Small intestine (tissue), 7 donors: ENCODE results near the gene C4A. TPM values are rescaled to one million over a fixed set of nuclear protein-coding genes. Genes with fewer than 3 reads are reported as not detected.
"Not testable (repeated sequence)": the region's sequence is repeated elsewhere in the genome, so short reads cannot be mapped to it uniquely, and the experiment has no call there.

Source experiments
- DNase-seq, 2 donors: peaks; one replicate each; pipeline versions ENCODE4 v3.0.0 to v3.0.0-alpha.2; 2013
- FAIRE-seq: peaks from 2 replicates; lab custom pipeline; 2012; peaks lifted over from hg19 to GRCh38; lab: Jason Lieb, UNC
- H3K27ac ChIP-seq, 3 donors: one replicate each; pipeline ENCODE4 v1.5.1; 2013; ENCODE audit warnings: low read length in 2 of 3, mild to moderate bottlenecking in 2 of 3, control low read depth in 1 of 3, inconsistent platforms in 1 of 3, low read depth in 1 of 3, moderate library complexity in 1 of 3
- H3K27me3 ChIP-seq, 3 donors: one replicate each; pipeline ENCODE4 v1.6.1; 2013; ENCODE audit warnings: low read length in 3 of 3, inconsistent platforms in 1 of 3; ENCODE audit not compliant: control insufficient read depth in 3 of 3, insufficient read depth in 3 of 3
- H3K36me3 ChIP-seq, 3 donors: one replicate each; pipeline ENCODE4 v1.6.1; 2013; ENCODE audit warnings: low read length in 3 of 3, inconsistent platforms in 1 of 3, low read depth in 1 of 3, mild to moderate bottlenecking in 1 of 3, moderate library complexity in 1 of 3; ENCODE audit not compliant: control insufficient read depth in 3 of 3, insufficient read depth in 2 of 3
- H3K4me1 ChIP-seq, 3 donors: one replicate each; pipeline ENCODE4 v1.6.1; 2013; ENCODE audit warnings: low read length in 2 of 3, inconsistent platforms in 1 of 3, low read depth in 1 of 3, mild to moderate bottlenecking in 1 of 3, moderate library complexity in 1 of 3; ENCODE audit not compliant: control insufficient read depth in 3 of 3, insufficient read depth in 2 of 3
- H3K4me3 ChIP-seq, 3 donors: one replicate each; pipeline ENCODE4 v1.5.1; 2013; ENCODE audit warnings: low read length in 3 of 3, control low read depth in 1 of 3, inconsistent platforms in 1 of 3, low read depth in 1 of 3, mild to moderate bottlenecking in 1 of 3, moderate library complexity in 1 of 3
- H3K9me3 ChIP-seq, 2 donors: one replicate each; pipeline ENCODE4 v1.6.1; 2013; ENCODE audit warnings: low read depth in 1 of 2, low read length in 1 of 2; ENCODE audit not compliant: control insufficient read depth in 2 of 2, insufficient read depth in 1 of 2
- WGBS, 3 donors: extraction: QIAGEN DNeasy Blood & Tissue Kit; methylation state at CpG; one replicate each; pipeline ENCODE4 v1.1.7; 2013; 5-methylcytosine and 5-hydroxymethylcytosine counted together
- polyA plus RNA-seq, 4 donors: library from polyadenylated mRNA; stranded (reverse) in 3 of 4; unstranded in 1 of 4; fragments of 200-250 nt in 3 of 4; fragments of 120-200 nt in 1 of 4; gene quantifications; one replicate each; pipeline versions ENCODE4 v1.2.1 to v1.2.3, GENCODE V29; 2013
- donor health status: healthy with polysubstance abuse.
- donor health status: control.
- donor health status: control.
- donor health status: Bipolar disorder and iron deficiency.
- donor health status: healthy.

The C4A gene
- polyA plus RNA-seq, 4 donors: 4.0 to 64.7 (median 26.1) TPM

DNA sequence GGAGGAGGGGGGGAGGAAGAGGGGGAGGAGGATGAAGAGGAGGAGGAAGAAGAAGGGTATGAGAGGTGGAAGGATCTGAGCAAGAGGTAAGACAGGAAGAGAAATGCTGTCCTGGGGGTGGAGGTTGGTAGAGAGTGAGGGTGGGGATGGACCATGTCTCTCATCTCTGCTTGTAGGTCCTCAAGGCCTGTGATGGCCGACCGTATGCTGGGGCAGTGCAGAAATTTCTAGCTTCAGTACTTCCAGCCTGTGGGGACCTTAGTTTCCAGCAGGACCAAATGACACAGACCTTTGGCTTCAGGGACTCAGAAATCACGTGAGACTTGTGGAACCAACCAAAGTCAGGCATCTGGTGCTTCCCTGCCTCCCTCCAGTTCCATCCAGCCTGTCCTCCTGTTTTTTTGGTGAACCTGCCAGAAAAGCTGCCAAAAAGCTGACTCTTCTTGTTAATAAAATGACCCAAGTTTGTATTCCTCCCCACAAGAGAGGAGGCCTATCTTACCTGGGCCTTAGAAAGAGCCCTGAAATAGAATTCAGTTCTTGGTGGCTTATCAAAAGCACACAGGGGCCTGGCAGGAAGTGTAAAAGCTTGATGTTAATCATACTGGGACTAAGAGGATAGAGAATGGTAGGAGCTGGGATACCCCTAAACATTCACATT is 2.5 kb upstream of the C4A start:
- Histone ChIP-seq H3K4me3 (no peak overlapping the region), H3K36me3 (peaks cover 0 to 25% (median 0%) of the 10 kb centered on the region in 3 donors)
- 87 to 94% (median 94%) methylated on average over 3 of the region's 3 CpGs for WGBS, 3 donors

GRCh38 chr6:31980195-31980876 is 1.5 kb upstream of the C4A start:
- H3K4me1 ChIP-seq, H3K4me3 ChIP-seq, H3K27me3 ChIP-seq, H3K9me3 ChIP-seq, H3K27ac ChIP-seq, FAIRE-seq, DNase-seq: not testable (repeated sequence)
- H3K36me3 ChIP-seq: peaks cover 0 to 19% (median 0%) of the 10 kb centered on the region in 3 donors
- WGBS, 3 donors: 90 to 92% (median 91%) methylated on average over 11 to 13 of the region's 13 CpGs

More for the DNA sequence above, 2.5 kb upstream of the C4A start:
- Histone ChIP-seq H3K27ac (no peak overlapping the region), H3K27me3 (no peaks in the 10 kb centered on the region), H3K9me3 (peaks cover 0 to 3% of the 10 kb centered on the region in 2 donors), H3K4me1 (no peaks in the 10 kb centered on the region)
- FAIRE-seq (no peak), DNase-seq (no peak)

DNA sequence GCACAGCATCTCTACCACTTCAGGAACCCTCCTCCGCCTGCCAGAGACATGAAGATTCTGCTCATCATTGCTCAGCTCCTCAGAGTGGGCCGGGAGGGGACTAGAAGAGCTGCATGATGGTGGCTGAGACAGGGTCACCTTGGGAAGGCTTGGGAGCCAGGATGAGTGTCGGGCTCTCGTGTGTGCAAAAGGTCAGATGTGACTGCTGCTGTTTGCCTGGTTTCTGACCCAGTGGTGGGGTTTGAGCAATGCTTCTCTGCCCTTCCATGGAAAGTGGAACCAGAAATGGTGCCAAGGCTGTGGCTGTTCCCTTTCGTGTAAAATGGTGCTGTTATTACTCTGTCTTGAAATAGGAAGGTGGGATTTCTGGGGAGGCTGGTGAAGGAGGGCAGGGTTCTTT is 859 bp upstream of the C4A start:
- H3K36me3 ChIP-seq: peaks cover 0 to 19% (median 0%) of the 10 kb centered on the region in 3 donors
- not testable (repeated sequence) for H3K27me3 ChIP-seq, FAIRE-seq, DNase-seq, H3K4me3 ChIP-seq, H3K4me1 ChIP-seq, H3K9me3 ChIP-seq, H3K27ac ChIP-seq
- WGBS, 3 donors: no CpG with 5 or more reads among the region's 5 CpGs

GRCh38 chr6:31989363-31989762 is 7.5 kb downstream of the C4A start:
- not testable (repeated sequence) for H3K27ac ChIP-seq, H3K36me3 ChIP-seq, H3K9me3 ChIP-seq, H3K4me3 ChIP-seq, H3K4me1 ChIP-seq, H3K27me3 ChIP-seq, FAIRE-seq, DNase-seq
- no CpG with 5 or more reads among the region's 10 CpGs for WGBS, 3 donors

- H3K27me3 ChIP-seq, DNase-seq, FAIRE-seq, H3K27ac ChIP-seq, H3K9me3 ChIP-seq, H3K4me1 ChIP-seq, H3K4me3 ChIP-seq, H3K36me3 ChIP-seq: not testable (repeated sequence)
- 93 to 98% (median 95%) methylated on average over 6 to 9 of the region's 14 CpGs for WGBS, 3 donors
Measured at GRCh38 chr6:31994421-31994820, 12.6 kb downstream of the C4A start.

- not testable (repeated sequence) for H3K36me3 ChIP-seq, FAIRE-seq, H3K9me3 ChIP-seq, DNase-seq, H3K4me1 ChIP-seq, H3K27me3 ChIP-seq, H3K4me3 ChIP-seq, H3K27ac ChIP-seq
- 82 to 94% (median 82%) methylated on average over 5 to 6 of the region's 6 CpGs for WGBS, 3 donors
Measured at GRCh38 chr6:31996385-31996784, 14.5 kb downstream of the C4A start.

- H3K4me3 ChIP-seq, H3K9me3 ChIP-seq, H3K36me3 ChIP-seq, FAIRE-seq, DNase-seq, H3K27ac ChIP-seq, H3K4me1 ChIP-seq, H3K27me3 ChIP-seq: not testable (repeated sequence)
- WGBS, 3 donors: no CpG with 5 or more reads among the region's 15 CpGs
Measured at GRCh38 chr6:32002546-32003268, 20.9 kb downstream of the C4A start.

DNA sequence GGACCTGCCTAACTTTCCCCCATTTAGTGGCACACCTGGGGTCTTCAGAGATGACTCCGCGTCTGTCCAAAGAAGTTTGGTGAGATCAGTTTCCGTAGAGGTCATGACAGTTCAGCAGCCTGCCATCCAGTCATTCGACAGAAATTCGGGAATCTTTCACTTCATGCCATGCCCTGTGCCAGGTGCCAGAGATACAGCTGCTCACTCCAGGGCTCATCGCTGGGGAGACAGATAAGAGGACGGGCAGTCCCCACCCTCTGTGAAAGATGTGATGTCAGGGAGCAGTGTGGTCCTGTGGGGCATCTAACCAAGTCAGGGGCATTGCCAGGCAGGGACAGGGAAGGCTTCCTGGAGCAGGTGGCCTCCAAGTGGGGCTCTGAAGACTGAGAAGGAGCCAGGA is 21.4 kb downstream of the C4A start:
- H3K4me3 ChIP-seq, H3K36me3 ChIP-seq, FAIRE-seq, H3K27ac ChIP-seq, H3K27me3 ChIP-seq, H3K4me1 ChIP-seq, H3K9me3 ChIP-seq, DNase-seq: not testable (repeated sequence)
- WGBS, 3 donors: no CpG with 5 or more reads among the region's 7 CpGs
